Adrenal gland (tissue), 5 donors: ENCODE results near the gene SLAMF9.

ENCODE experiments used
- CTCF ChIP-seq, 6 experiments: fragments of 450-650 bp in 4 of 6; fragments of 200-600 bp in 2 of 6; sonication (generic) in 1 of 6; IDR thresholded peaks; 1 replicate in 5 of 6; 2 replicates in 1 of 6; pipeline versions ENCODE4 v1.5.1 to v1.8.0; 2016 to 2021; ENCODE audit warnings: antibody characterized with exemption in 6 of 6, mild to moderate bottlenecking in 2 of 6, moderate library complexity in 1 of 6
- POLR2A ChIP-seq, 2 donors: fragments of 450-650 bp; IDR thresholded peaks; one replicate each; pipeline ENCODE4 v1.6.1; 2017; ENCODE audit warnings: antibody characterized with exemption in 2 of 2, mild to moderate bottlenecking in 2 of 2, moderate library complexity in 1 of 2
- donor health status: DM: no; HTN: no; CAD: no.

- TF ChIP-seq CTCF (IDR thresholded peaks at IDR 0.05), result no peak
- TF ChIP-seq POLR2A (IDR thresholded peaks at IDR 0.05), result no peak
These were observed 9.2 kb downstream of the SLAMF9 start for GRCh38 chr1:159944623-159945455.
